ENCODE data around the gene PLCH2.
"Not testable (repeated sequence)": the region's sequence is repeated elsewhere in the genome, so short reads cannot be mapped to it uniquely, and the experiment has no call there.

The PLCH2 gene

GRCh38 chr1:2546515-2547209 lies 70.6 kb downstream of the PLCH2 start:
- DNase-seq (ENCODE audit: low read depth) = peak; percentile 73

- no peak for DNase-seq (ENCODE audit: low read depth)
Observed at GRCh38 chr1:2547210-2548067, 71.3 kb downstream of the PLCH2 start.

- DNase-seq (ENCODE audit: low read depth) = peak; percentile 74
Observed at GRCh38 chr1:2548068-2548589, 72.0 kb downstream of the PLCH2 start.

GRCh38 chr1:2549367-2550029 lies 73.4 kb downstream of the PLCH2 start:
- not testable (repeated sequence) for DNase-seq (ENCODE audit: low read depth)

- not testable (repeated sequence) for DNase-seq (ENCODE audit: low read depth)
Observed at GRCh38 chr1:2550309-2550861, 74.3 kb downstream of the PLCH2 start.

GRCh38 chr1:2551544-2551943 lies 75.5 kb downstream of the PLCH2 start:
- not testable (repeated sequence) for DNase-seq (ENCODE audit: low read depth)

- no peak for DNase-seq (ENCODE audit: low read depth)
Observed at GRCh38 chr1:2552189-2552588, 76.1 kb downstream of the PLCH2 start.

GRCh38 chr1:2553076-2553475 lies 77.0 kb downstream of the PLCH2 start:
- DNase-seq (ENCODE audit: low read depth) = not testable (repeated sequence)

- no peak for DNase-seq (ENCODE audit: low read depth)
Observed at GRCh38 chr1:2553871-2554620, 78.0 kb downstream of the PLCH2 start.

GRCh38 chr1:2554621-2555387 lies 78.7 kb downstream of the PLCH2 start:
- no peak for DNase-seq (ENCODE audit: low read depth)

Data from activated T-helper 1 cell treated with Interleukin-2 at 50 U/mL for 16 hours (primary cell).